MM.1S (cell line): ENCODE measurements around the gene CHCHD4.

Source experiments
- CTCF ChIP-seq: fragments of 300-600 bp; sonication (generic); IDR thresholded peaks from 2 replicates; pipeline ENCODE4 v1.5.1; 2016; ENCODE audit warnings: antibody characterized with exemption, low read length, mixed read lengths
- EZH2 ChIP-seq: fragments of 300-600 bp; sonication (generic); optimal IDR thresholded peaks from 2 replicates; pipeline ENCODE3; 2017; ENCODE audit warnings: low read depth, mild to moderate bottlenecking, antibody characterized with exemption, low read length, mixed read lengths
- EZH2phosphoT487 ChIP-seq: fragments of 300-600 bp; sonication (generic); IDR thresholded peaks from 2 replicates; pipeline ENCODE4 v1.6.1; 2018; ENCODE audit warnings: antibody characterized with exemption, low read length

DNA sequence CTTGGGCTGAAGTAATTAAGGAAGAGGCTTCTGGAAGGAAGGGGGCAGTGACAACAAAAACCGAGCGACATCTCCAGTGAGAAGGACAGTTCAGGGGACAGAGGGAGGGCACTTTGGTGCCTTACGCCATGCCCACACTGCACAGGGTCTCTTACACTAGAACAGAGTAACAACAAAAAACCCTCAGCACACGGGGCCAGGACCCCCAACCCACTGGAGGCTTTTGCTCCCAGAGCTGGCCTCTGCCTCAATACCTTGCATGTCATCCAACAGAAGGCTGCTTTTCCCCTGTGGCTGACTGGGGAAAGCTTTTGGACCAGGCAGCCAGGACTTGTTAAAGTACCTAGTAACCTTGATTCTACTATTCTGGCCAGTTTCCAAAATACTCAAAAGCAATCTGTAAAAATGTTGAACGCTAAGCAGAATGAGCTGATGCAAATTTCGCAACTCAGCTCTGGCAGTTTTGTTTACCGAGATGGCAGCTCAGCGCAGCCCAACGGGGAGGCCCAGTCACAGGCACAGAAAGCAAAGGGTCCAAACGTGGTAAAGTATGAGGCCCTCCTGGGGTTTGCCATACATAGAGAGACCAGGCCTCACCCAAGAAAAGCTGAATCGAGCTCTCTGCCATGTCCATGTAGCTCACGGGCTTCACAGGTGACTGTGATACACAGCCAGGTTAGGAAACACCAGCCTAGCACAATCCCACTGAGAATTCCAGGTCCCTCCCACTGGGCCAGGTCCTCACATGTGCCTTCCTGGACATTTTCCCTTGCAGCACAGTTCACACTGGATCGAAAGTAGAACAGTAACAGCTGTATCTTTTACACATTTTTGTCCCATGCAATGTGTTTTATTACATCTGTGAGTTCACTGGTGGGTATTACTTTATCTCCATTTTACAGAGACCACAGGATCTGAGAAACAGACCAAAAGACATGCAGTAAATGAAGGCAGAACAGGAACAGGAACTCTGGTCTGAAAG, 6.0 kb downstream of the CHCHD4 start:
- TF ChIP-seq CTCF (no peak), EZH2 (no peak), EZH2phosphoT487 (no peak)
